Activated CD8-positive, alpha-beta T cell treated with anti-CD3 and anti-CD28 coated beads, Interleukin-2, amount 10 ng/mL, durations not matched to agents 7 days and 5 days (primary cell): ENCODE measurements around the gene CSH2. TPM values are rescaled to one million over a fixed set of nuclear protein-coding genes. Genes with fewer than 3 reads are reported as not detected.

ENCODE experiments used
- ATAC-seq: fragments of 150-1000 bp; cut with Tn5 transposase; one replicate; pipeline ENCODE4 v1.10.0; 2021; ENCODE audit warnings: moderate library complexity
- CTCF ChIA-PET: fragments of 350-600 bp; sonication (Branson Sonifier 250); formaldehyde crosslinking; loops from one replicate; lab custom pipeline; 2021; ENCODE audit warnings: antibody characterized with exemption; lab: Charles Lee
- POLR2A ChIA-PET: fragments of 350-600 bp; sonication (Branson Sonifier 250); formaldehyde crosslinking; loops from one replicate; lab custom pipeline; 2021; ENCODE audit warnings: antibody characterized with exemption; lab: Charles Lee
- DNase-seq: peaks from one replicate; pipeline ENCODE4 v3.0.0-alpha.2; 2020
- H3K27ac Mint-ChIP-seq: one replicate; pipeline ENCODE4 v1.8.0; 2021; ENCODE audit warnings: mild to moderate bottlenecking, mixed read lengths
- H3K27me3 Mint-ChIP-seq: one replicate; pipeline ENCODE4 v1.8.0; 2021; ENCODE audit warnings: low read depth, mixed read lengths
- H3K36me3 Mint-ChIP-seq: one replicate; pipeline ENCODE4 v1.8.0; 2021; ENCODE audit warnings: low read depth, mixed read lengths
- H3K4me1 Mint-ChIP-seq: one replicate; pipeline ENCODE4 v1.8.0; 2021; ENCODE audit warnings: low read depth, mixed read lengths
- H3K4me3 Mint-ChIP-seq: one replicate; pipeline ENCODE4 v1.8.0; 2021; ENCODE audit warnings: mild to moderate bottlenecking, mixed read lengths
- H3K9me3 Mint-ChIP-seq: one replicate; pipeline ENCODE4 v1.8.0; 2022; ENCODE audit warnings: mixed read lengths; ENCODE audit not compliant: insufficient read depth
- total RNA-seq, 2 experiments: library from RNA; stranded (reverse); gene quantifications; one replicate each; pipeline ENCODE4 v1.2.3, GENCODE V29; 2021

Gene CSH2
- total RNA-seq, 2 experiments from 2014 or later, result not detected

DNA sequence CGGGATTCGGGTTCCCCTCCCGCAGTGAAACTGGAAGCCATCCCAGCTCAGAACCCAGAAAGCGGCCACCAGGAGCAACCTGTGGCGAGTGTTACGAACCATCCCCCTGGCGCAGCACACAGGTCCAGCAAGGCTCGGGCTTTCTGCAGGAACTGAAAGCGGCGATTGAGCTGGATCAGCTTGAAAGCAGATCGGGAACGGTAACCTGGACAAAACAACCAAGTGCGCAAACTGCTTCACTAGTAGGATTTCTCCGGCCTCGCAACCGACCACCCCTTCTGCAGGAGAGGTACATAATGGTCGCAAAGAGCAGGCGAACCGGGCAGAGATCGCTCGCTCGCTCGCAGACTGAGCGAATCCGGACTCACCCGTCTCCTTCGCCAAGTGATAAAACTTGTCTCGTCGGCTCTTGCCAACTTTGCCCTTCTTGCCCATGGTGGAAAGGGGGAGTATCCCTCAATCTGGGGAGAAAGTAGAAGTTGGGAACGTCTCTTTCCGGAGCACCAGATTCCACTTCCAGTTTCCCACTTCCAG is 46.9 kb downstream of the CSH2 start:
- Mint-ChIP-seq H3K27ac (peak overlapping the region; percentile 100), H3K9me3 (no peaks in the 10 kb centered on the region), H3K27me3 (no peaks in the 10 kb centered on the region), H3K4me3 (peak overlapping the region; percentile 97), H3K36me3 (peaks cover 86% of the 10 kb centered on the region), H3K4me1 (peaks cover 78% of the 10 kb centered on the region)
- peak; percentile 14 for ATAC-seq
- ChIA-PET POLR2A (interaction anchor here (0.6 to 11.3 kb wide), 6 partner anchors 14 to 129 kb away, joined by 3 to 124 read pairs (median 10); partner anchors contain the start of genes CCDC47, DDX42 and SMARCD2), CTCF (interaction anchor here (0.8 to 2.8 kb wide), 6 partner anchors 8 to 53 kb away, joined by 3 to 11 read pairs (median 8); partner anchors contain the start of genes CCDC47 and DDX42)
- DNase-seq, result no peak

DNA sequence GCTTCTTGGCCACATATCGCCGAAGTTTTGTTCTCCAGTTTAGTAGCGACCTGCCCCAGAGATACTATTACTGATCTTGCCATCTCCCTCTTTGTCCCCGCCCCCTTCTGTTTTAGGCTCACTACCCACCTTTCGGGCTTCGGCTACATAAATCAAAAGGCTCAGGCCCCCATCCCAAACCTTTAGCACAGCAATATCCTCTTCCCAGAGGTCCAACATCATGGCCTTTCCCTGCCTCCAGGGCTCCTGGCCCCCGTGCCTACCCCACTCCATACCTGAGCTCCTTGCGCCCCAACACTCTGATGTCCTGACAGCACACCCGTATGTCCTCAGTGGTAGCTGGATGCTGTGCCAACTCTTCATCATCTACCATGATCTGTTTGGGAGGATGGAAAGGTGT is 49.1 kb downstream of the CSH2 start:
- ATAC-seq (no peak), DNase-seq (no peak)
- H3K4me1 Mint-ChIP-seq, result peaks cover 60% of the 10 kb centered on the region
- H3K27me3 Mint-ChIP-seq, result no peaks in the 10 kb centered on the region
- H3K4me3 Mint-ChIP-seq, result no peak overlapping the region
- peaks cover 83% of the 10 kb centered on the region for H3K36me3 Mint-ChIP-seq
- CTCF ChIA-PET, result interaction anchor here (0.7 to 1.5 kb wide), 3 partner anchors 10 to 51 kb away, joined by 3 read pairs; partner anchors contain the start of genes CCDC47 and DDX42
- POLR2A ChIA-PET, result interaction anchor here (1.3 to 11.3 kb wide), 2 partner anchors 17 to 130 kb away, joined by 3 to 124 read pairs; partner anchors contain the start of gene SMARCD2
- peak overlapping the region; percentile 35 for H3K27ac Mint-ChIP-seq
- H3K9me3 Mint-ChIP-seq, result no peaks in the 10 kb centered on the region

GRCh38 chr17:63823659-63824331 is 49.7 kb downstream of the CSH2 start:
- Mint-ChIP-seq H3K27me3 (no peaks in the 10 kb centered on the region), H3K4me3 (no peak overlapping the region), H3K4me1 (peaks cover 58% of the 10 kb centered on the region), H3K27ac (peak overlapping the region; percentile 41), H3K9me3 (no peaks in the 10 kb centered on the region), H3K36me3 (peaks cover 82% of the 10 kb centered on the region)
- DNase-seq (no peak), ATAC-seq (no peak)
- CTCF ChIA-PET, result interaction anchor here (0.7 to 1.5 kb wide), 3 partner anchors 11 to 50 kb away, joined by 3 read pairs; partner anchors contain the start of genes CCDC47 and DDX42
- POLR2A ChIA-PET, result interaction anchor here (1.3 to 11.3 kb wide), 2 partner anchors 18 to 130 kb away, joined by 3 to 124 read pairs; partner anchors contain the start of gene SMARCD2

- ChIA-PET POLR2A (no interaction called here), CTCF (no interaction called here)
- ATAC-seq (no peak), DNase-seq (no peak)
- H3K9me3 Mint-ChIP-seq, result no peaks in the 10 kb centered on the region
- peaks cover 49% of the 10 kb centered on the region for H3K4me1 Mint-ChIP-seq
- no peaks in the 10 kb centered on the region for H3K27me3 Mint-ChIP-seq
- H3K4me3 Mint-ChIP-seq, result no peak overlapping the region
- H3K36me3 Mint-ChIP-seq, result peaks cover 88% of the 10 kb centered on the region
- peak overlapping the region; percentile 36 for H3K27ac Mint-ChIP-seq
Measured at GRCh38 chr17:63822537-63822936, 50.9 kb downstream of the CSH2 start.

Other genes starting within 250 kb of the CSH2 start
- gene LIMD2, start 173.6 kb downstream of the CSH2 start, total RNA-seq, result 100 to 1,000 TPM; 308 to 309 TPM
- gene STRADA, start 131.9 kb downstream of the CSH2 start, total RNA-seq, result 10 to 100 TPM; 46.0 to 49.9 TPM
- 10 to 100 TPM; 59.4 to 61.1 TPM for gene CCDC47, start 100.1 kb downstream of the CSH2 start, total RNA-seq
- gene DDX42, start 99.5 kb downstream of the CSH2 start, total RNA-seq, result 100 to 1,000 TPM; 106 to 116 TPM
- gene PSMC5, start 46.2 kb downstream of the CSH2 start, total RNA-seq, result 100 to 1,000 TPM; 176 to 179 TPM
- gene FTSJ3, start 46.0 kb downstream of the CSH2 start, total RNA-seq, result 10 to 100 TPM; 58.7 to 62.2 TPM
- gene SMARCD2, start 31.0 kb downstream of the CSH2 start, total RNA-seq, result 100 to 1,000 TPM; 130 to 136 TPM
- not detected for gene GH2, start 8.3 kb upstream of the CSH2 start, total RNA-seq
- gene CSH1, start 22.9 kb upstream of the CSH2 start, total RNA-seq, result not detected
- gene CSHL1, start 37.6 kb upstream of the CSH2 start, total RNA-seq, result not detected
- not detected for gene GH1, start 45.2 kb upstream of the CSH2 start, total RNA-seq
- gene CD79B, start 58.7 kb upstream of the CSH2 start, total RNA-seq, result 10 to 100 TPM; 21.7 to 22.5 TPM
- not detected for gene SCN4A, start 99.2 kb upstream of the CSH2 start, total RNA-seq
- 1 to 10 TPM in 1 of 2 experiments, under 1 TPM in 1; 0.97 to 1.3 TPM for gene PRR29, start 124.7 kb upstream of the CSH2 start, total RNA-seq
- gene ICAM2, start 147.0 kb upstream of the CSH2 start, total RNA-seq, result 10 to 100 TPM; 48.4 to 51.3 TPM